Activated CD8-positive, alpha-beta memory T cell treated with anti-CD3 and anti-CD28 coated beads for 4 hours (primary cell): ENCODE results near the gene FBN3.
"Not testable (repeated sequence)": the region's sequence is repeated elsewhere in the genome, so short reads cannot be mapped to it uniquely, and the experiment has no call there.

ENCODE experiments used
- DNase-seq, 2 donors: peaks; one replicate each; pipeline ENCODE4 v3.0.0-alpha.2; 2020; ENCODE audit warnings: low read depth in 2 of 2

Gene FBN3

DNA sequence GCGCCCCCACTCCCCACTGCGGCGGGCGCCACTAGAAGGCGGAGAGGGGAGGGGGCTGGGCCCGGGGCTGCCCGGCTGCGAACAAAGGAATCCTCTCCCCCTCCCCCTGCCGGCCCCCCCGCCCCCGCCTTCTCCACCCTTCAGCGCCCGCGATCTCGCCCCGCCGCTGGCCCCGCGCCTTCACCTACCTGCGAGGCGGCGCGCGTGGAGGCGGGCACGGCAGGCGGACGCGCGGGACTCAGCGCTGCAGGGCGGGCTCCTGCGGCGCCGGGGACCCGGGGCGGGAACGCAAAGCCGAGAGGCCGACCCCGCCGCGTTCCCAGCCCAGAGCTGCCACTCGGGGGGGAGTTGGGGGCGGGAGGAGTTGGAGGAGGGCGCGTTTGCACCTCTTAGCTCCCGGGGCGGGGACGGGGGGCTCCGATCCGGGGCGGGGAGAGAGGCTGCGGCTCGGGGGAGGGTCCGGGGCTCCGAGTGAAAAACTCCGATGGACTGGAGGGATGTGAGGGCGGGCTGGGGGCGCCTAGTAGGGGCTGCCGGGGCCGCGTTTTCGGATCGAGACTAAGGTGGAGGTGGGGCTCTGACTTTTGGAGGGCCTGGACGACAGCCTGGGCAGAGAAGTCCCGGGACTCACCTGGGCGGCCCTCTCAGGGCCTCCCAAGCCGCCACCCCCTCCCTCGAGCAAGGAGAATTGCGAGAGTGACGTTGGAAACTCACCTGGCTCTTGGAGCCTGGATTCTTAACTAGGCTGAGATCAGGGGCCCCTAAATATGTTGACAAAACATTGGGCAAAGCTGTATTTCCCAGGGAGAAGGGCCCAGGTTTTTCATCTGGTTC is at the start of gene FBN3:
FBN3 (minus strand) TSS at position 332 of the 834 bp plus-strand sequence. CDS start 2,112 bp downstream, outside the sequence.
- DNase-seq: no peak

DNA sequence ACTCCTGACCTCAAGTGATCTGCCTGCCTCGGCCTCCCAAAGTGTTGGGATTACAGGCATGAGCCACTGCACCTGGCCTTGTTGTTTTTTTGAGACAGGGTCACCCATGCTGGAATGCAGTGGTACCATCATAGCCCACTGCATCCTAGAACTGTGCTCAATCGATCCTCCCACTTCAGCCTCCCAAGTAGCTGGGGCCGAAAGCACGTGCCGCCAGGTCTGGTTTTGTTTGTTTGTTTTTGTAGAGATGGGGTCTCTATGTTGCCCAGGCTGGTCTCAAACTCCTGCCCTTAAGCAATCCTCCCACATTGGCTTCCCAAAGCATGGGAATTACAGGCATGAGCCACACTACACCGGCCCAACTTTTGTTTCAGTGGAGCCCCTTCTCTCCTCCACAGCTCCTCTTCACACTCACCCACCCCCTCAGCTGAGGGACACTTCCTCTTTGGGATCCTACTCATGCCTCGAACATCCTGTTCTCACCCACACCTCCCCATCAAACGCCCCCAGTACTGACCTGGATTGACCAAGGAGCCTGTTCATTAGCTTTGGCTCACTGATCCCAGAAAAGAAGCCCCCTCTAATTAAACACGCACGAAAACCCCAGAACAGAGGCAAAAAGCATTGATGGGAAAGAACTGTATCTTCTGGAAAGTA is 47.0 kb upstream of the FBN3 start:
- DNase-seq: no peak

DNA sequence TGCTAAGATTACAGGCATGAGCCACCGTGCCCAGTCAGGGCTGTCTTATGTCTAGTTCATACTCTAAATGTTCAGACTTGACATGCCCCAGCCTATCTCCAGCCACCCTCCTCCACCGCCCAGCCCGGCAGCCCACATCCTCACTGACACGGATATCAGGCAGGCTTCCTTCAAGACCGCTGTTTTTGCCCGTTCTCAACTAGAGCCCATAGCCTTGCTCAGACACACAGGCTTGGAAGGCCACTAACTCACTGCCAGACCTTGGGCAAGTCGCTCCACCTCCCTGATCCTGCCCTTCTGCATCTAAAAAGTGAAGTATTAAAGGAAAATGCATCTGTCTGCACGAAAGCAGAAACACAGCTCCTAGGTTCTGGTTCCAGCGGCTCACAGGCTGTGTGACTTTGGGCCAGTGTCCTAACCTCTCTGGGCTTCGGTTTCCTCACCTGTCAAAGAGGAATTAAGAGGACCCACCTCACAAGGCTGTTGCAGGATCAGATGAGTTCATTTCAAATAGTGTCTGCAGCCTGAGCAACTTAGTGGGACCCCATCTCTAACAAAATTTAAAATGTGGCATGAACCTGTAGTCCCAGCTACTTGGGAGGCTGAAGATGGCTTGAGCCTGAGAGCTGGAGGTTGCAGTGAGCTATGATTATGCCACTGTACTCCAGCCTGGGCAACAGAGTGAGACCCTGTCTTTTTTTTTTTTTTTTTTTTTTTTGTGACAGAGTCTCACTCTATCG is 45.3 kb upstream of the FBN3 start:
- peak in 1 of 2 donors; percentile 9 for DNase-seq

DNA sequence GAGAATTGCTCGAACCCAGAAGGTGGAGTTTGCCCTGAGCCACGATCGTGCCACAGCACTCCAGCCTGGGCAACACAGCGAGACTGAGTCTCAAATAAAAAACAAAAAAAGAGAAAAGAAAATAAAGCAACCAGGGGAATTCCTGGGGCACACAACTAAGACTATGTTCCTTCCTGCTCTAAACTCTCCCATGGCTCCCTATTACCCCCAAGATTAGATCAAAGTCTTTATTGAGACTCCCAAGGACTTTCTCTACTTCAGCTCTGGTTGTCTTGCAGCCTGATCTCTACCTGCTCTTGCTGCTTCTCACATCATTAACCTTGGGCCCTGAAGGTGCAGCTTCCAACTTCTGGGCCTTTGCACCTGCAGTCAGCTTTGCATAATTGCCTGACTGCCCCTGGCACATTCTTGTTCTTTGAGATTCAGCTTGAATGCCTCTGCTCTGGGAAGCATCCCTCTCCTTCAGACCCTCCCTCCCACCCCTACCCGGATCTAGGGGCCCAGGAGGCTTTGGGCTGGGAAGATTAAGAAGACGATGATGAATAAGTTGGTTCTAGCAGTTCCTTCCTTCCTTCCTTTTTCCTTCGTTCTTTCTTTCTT is 42.9 kb upstream of the FBN3 start:
- no peak for DNase-seq

DNA sequence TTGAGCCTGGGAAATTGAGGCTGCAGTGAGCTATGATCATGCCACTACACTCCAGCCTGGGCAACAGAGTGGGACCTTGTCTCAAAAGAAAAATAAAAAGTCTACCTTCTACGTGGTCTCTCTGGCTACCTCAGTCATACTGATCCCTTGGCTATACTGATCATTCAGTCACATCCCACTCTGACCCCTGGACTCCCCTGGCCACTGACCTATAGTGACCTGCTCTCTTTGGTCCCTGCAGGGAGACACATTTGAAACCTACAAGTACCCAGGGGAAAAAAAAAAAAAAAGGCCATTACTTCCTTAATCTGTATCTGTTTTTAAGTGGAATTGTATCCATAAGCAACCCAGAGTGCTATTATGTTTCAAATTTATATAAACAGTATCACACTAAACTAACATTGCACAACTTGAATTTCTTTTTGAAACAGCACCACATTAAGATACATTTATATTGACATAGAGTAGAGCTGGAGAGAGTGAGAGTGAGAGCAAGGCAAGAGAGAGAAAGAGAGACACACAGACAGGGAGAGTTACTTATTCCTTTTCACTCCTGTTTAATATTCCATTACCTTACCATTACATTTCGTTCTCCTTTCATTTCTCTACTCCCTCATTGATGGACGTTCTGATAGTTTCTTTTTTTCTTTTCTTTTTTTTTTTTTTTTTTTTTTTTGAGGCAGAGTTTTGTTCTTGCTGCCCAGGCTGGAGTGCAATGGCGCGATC is 36.1 kb upstream of the FBN3 start:
- no peak for DNase-seq

DNA sequence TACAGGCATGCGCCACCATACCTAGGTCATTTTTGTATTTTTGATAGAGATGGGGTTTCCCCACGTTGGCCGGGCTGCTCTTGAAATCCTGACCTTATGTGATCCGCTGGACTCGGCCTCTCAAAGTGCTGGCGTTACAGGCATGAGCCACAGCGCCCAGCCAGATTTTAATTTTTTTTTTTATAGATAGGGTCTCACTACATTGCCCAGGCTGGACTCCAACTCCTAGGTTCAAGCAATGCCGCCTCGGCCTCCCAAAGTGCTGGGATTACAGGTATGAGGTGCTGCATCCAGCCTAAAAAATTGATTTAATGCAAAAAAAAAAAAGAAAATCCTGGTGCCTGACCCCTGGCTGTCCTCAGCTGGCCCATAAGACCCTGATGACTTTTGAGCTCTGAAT is 34.9 kb upstream of the FBN3 start:
- DNase-seq: no peak

DNA sequence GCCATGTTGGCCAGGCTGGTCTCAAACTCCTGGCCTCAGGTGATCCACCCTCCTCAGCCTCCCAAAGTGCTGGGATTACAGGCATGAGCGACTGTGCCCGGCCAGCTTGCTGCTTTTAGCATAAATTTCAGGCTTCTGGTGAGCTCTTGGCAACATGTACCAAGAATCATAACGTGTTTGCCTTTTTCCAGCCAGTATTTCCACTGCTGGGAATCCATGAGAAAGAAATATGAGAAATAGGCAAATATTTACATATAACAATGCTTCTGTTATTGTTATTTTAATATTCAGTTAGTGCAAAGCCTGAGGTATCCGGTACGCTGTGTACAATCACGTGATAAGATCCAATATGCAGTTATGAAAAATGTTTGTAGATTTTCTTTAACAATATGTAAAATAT is 30.6 kb upstream of the FBN3 start:
- DNase-seq: no peak

DNA sequence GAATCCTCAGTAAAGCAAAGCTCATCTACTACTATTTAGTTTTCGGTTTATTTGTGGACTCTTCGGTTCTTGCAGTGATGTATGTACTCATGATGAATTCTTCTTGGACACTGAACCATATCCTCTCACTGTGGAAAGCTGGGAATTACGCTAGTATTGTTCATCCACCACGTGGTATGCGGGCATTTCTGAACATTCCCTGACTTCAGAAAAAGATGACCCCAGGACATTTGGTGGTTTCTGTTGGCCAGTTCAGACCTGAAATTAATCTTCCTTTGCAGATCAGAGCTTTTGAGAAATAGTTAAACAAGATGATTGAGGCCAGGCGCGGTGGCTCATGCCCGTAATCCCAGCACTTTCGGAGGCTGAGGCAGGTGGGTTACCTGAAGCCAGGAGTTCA is 25.3 kb upstream of the FBN3 start:
- no peak for DNase-seq

DNA sequence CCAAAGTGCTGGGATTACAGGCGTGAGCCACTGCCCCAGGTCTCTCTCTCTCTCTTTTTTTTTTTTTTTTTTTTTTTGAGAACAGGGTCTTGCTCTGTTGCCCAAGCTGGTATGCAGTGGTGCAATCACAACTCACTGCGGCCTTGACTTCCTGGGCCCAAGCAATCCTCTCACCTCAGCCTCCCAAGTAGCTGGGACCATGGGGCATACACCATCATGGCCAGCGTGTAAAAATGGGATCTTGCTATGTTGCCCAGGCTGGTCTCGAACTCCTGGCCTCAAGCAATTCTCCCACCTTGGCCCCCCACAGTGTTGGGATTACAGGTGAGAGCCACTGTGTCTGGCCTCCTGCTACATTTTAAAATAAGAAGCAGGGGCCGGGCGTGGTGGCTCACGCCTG is 19.1 kb upstream of the FBN3 start:
- no peak for DNase-seq

DNA sequence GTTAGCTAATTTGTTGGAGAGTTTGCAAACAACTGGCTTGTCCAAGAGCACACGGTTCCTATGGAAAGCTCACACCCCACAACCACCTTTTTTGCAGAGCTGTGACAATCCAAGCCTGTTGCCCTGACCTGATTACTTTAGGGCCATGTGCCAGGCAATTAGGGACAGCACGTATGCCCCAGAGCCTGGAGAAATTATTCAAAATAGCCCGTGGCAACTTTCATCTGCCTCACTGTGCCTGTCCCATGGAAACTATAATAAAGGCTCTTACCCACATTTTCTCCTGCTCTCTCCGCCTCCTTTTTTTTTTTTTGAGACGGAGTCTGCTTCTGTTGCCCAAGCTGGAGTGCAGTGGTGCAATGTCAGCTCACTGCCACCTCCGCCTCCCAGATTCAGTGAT is 18.6 kb upstream of the FBN3 start:
- DNase-seq: no peak

DNA sequence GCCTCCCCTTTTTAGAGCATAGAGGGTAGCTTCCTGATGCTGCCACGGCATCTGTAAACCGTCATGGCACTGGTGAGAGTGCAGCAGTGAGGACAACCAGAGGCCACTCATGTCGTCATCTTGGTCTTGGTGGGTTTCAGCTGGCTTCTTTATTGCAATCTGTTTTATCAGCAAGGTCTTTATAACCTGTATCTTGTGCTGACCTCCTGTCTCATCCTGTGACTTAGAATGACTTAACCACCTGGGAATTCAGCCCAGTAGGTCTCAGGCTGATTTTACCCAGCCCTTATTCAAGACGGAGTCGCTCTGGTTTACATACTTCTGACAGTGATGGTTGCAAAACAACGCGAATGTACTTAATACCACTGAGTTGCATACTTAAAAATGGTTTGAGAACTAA is 14.4 kb upstream of the FBN3 start:
- DNase-seq: no peak

DNA sequence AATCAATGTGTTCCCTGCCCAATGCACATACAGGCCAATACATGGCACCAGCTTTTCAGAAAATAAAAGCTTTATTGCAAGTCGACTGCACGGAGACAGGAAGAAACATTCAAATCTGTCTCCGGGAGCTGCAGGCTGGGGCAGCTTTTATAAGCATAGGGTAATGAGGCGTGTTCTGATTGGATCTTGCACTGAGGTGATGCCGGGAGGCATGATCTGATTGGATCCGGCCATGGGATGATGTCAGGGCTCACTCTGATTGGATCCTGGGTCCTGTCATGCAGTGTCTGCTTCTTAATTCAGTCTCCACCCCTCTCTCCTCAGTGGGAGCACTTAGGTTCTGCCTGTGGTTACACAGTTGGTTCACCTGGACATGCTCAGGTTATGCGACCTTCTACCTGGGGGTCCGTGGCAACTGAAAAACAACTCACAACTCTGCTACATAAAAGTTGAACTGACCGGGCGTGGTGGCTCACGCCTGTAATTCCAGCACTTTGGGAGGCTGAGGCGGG is 11.8 kb upstream of the FBN3 start:
- no peak for DNase-seq

DNA sequence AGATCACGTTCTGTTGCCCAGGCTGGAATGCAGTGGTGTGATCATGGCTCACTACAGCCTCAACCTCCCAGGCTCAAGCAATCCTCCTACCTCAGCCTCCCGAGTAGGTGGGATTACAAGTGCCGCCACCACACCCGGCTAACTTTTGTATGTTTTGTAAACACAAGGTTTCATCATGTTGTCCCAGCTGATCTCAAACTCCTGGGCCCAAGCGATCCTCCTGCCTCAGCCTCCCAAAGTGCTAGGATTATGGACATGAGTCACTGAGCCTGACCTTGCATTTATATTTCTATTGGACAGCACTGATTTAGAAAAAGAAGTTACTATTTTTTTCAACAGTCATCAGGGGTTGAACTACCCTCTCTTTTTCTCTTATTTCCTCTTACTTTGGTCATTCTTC is 9.9 kb upstream of the FBN3 start:
- DNase-seq: not testable (repeated sequence)

DNA sequence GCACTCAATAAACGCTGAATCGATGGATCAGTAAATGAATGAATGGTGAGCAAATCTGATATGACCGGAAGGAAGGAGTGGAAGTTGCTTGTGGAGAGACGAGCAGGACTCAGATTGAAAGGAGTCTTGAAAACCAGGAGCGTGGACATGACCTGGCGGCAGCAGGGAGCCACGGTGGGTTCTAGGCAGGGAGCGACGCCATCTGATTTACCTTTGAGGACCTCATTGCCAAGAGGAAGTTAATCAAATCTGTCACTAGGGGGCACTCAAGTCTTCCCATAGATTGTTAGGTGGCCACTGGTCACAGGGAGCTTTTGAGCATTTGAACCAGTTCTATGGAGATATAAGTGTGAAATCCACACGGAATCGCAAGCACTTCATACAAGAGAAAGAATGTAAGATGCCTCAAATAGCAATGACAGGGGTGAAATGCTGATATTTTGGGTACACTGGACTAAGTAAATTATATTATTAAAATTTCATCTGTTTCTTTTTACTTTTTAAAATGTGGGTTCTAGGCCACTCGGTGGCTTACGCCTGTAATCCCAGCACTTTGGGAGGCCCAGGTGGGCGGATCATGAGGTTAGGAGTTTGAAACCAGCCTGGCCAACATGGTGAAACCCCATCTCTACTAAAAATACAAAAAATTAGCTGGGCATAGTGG is 9.2 kb upstream of the FBN3 start:
- peak in 1 of 2 donors; percentile 19 for DNase-seq

DNA sequence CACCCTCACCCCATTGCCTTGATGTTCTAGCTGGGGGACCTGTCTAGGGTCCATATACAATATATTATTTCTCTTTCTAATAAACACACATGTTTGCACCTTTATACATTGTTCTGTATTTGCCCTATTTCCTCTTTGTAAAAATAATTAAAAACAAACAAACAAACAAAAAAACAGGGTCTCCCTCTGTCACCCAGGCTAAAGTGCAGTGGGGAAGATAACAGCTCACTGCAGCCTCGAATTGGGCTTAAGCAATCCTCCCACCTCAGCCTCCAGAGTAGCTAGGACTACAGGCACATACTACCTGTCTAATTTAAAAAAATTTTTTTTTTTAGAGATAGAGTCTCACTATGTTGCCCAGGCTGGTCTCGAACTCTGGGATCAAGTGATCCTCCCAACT is 5.9 kb upstream of the FBN3 start:
- no peak for DNase-seq

DNA sequence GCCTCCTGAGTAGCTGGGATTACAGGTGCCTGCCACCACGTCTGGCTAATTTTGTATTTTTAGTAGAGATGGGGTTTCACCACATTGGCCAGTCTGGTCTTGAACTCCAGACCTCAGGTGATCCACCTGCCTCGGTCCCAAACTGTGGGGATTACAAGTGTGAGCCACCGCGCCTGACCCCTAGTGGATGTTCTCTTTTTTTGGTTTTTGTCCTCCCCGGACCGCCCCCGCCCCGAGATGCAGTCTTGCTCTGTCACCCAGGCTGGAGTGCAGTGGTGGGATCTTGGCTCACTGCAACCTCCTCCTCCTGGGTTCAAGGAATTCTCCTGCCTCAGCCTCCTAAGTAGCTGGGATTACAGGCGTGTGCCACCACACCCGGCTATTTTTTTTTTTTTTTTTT is 4.6 kb upstream of the FBN3 start:
- DNase-seq: not testable (repeated sequence)

DNA sequence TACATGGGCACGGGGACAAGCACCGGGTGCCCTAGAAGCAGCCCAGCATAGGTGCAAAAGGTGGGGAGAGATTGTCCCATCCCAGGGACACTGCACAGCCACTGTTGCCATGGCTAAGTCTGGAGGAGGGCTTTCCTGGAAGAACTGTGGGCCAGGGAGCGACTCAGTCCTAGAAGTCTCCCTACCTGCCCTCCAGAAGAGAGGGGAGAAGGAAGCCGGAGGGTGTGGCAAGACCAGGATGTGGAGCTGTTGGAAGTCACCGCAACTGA is 2.3 kb upstream of the FBN3 start:
- DNase-seq: no peak

DNA sequence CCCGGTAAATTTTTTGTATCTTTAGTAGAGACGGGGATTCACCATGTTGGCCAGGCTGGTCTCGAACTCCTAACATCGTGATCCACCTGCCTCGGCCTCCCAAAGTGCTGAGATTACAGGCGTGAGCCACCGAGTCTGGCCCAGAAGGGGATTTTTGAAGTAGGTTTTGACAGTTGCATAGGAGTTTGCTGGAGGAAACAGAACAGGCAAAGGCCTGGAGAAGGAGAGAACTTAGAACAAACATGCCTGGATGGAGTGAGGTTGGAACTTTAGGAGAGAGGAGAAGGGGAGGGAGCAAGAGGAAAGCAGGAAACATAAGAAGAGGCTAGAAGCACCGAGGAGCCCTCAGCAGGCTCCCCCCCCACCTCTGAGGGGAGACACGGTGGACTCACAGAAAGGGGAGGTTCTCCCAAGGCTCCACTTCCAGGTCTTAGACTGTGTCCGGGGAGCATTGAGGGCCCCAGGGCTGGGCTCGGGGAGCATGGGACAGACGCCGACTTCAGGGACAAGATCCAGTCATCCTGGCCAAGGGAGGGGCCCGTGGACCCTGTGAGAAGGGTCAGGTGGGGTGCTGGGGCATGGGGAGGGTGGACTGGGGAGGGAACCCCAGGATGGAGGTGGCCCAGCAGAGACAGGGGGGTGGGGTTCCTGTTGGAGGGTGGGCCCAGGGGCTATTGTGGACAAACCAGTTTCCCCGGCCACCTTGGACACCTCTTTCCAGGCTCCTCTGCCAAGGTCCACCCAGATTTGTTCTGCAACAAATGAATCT is 1.8 kb upstream of the FBN3 start:
- DNase-seq: no peak

DNA sequence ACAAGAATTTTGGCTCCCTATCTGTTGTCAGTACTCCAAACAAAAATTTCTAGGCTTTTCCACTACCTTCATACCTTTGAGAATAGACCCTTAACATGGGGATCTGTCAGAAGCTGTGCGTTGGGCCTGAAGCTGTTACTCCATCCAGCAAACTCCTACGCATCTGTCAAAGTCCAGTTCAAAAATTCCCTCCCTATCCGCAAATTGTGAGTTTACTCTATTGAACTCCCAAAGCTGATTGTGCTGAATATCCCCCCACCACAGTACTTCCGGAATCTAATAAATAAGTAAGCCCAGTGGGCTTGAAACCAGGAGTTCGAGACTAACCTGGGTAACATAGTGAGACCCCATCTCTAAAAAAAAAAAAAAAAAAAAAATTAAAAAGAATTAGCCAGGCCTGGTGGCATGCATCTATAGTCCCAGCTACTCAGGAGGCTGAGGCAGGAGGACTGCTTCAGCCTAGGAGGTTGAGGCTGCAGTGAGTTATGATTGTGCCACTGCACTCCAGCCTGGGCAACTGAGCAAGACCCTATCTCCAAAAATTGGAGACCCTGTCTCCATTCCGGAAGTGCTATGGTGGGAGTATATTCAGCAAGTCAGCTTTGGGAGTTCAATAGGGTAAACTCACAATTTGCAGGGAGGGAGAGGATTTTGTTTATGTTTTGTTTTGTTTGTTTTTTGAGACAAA is 930 bp upstream of the FBN3 start:
- DNase-seq: no peak
